Suprapubic skin (tissue), 4 donors: Measurements from ENCODE around the gene USP15. TPM values are rescaled to one million over a fixed set of nuclear protein-coding genes. Genes with fewer than 3 reads are reported as not detected.
"Not testable (repeated sequence)": the region's sequence is repeated elsewhere in the genome, so short reads cannot be mapped to it uniquely, and the experiment has no call there.

Experiments used
- DNase-seq, 2 donors: peaks; one replicate each; pipeline ENCODE4 v3.0.0-alpha.2; 2019; ENCODE audit warnings: low spot score in 2 of 2
- H3K27ac ChIP-seq: fragments of 200-600 bp; sonication (generic); one replicate; pipeline ENCODE4 v1.5.1; 2019
- H3K27me3 ChIP-seq: fragments of 200-600 bp; sonication (generic); one replicate; pipeline ENCODE4 v1.5.1; 2019
- H3K36me3 ChIP-seq: fragments of 200-600 bp; sonication (generic); one replicate; pipeline ENCODE4 v1.5.1; 2019
- H3K4me1 ChIP-seq: fragments of 200-600 bp; sonication (generic); one replicate; pipeline ENCODE4 v1.5.1; 2019
- H3K4me3 ChIP-seq: fragments of 200-600 bp; sonication (generic); one replicate; pipeline ENCODE4 v1.5.1; 2019; ENCODE audit warnings: mild to moderate bottlenecking
- H3K9me3 ChIP-seq: fragments of 200-600 bp; sonication (generic); one replicate; pipeline ENCODE4 v1.5.1; 2019
- CTCF ChIP-seq, 2 donors: fragments of 200-600 bp in 1 of 2; fragments of 450-650 bp in 1 of 2; sonication (generic) in 1 of 2; IDR thresholded peaks; one replicate each; pipeline ENCODE4 v1.5.1; 2016 to 2019; ENCODE audit warnings: antibody characterized with exemption in 2 of 2, mild to moderate bottlenecking in 1 of 2, moderate library complexity in 1 of 2
- EP300 ChIP-seq: sonication (generic); formaldehyde crosslinking; IDR thresholded peaks from one replicate; pipeline ENCODE4 v1.6.1; 2017; ENCODE audit warnings: antibody characterized with exemption
- POLR2A ChIP-seq, 2 donors: fragments of 450-650 bp; IDR thresholded peaks; one replicate each; pipeline ENCODE4 v1.6.1; 2017; ENCODE audit warnings: antibody characterized with exemption in 2 of 2, mild to moderate bottlenecking in 2 of 2, moderate library complexity in 2 of 2
- POLR2AphosphoS5 ChIP-seq, 3 donors: sonication (generic); formaldehyde crosslinking; IDR thresholded peaks; one replicate each; pipeline ENCODE4 v1.6.1; 2017; ENCODE audit warnings: antibody characterized with exemption in 3 of 3
- WGBS: methylation state at CpG from one replicate; pipeline ENCODE4 v1.1.5; 2018; 5-methylcytosine and 5-hydroxymethylcytosine counted together
- total RNA-seq, 4 donors: library from RNA; depleted of rRNA; stranded (reverse); fragments of >200 nt; gene quantifications; one replicate each; pipeline ENCODE4 v1.1.0, GENCODE V29; 2016

The USP15 gene
- total RNA-seq, 4 donors from 2014 or later = 59.1 to 141 (median 80.6) TPM

GRCh38 chr12:62343304-62344120, 83.3 kb downstream of the USP15 start:
- peaks cover 32% of the 10 kb centered on the region for H3K36me3 ChIP-seq
- H3K4me3 ChIP-seq, H3K9me3 ChIP-seq, H3K4me1 ChIP-seq, H3K27me3 ChIP-seq, H3K27ac ChIP-seq, DNase-seq: not testable (repeated sequence)
- 98% methylated on average over 4 of the region's 9 CpGs for WGBS

DNA sequence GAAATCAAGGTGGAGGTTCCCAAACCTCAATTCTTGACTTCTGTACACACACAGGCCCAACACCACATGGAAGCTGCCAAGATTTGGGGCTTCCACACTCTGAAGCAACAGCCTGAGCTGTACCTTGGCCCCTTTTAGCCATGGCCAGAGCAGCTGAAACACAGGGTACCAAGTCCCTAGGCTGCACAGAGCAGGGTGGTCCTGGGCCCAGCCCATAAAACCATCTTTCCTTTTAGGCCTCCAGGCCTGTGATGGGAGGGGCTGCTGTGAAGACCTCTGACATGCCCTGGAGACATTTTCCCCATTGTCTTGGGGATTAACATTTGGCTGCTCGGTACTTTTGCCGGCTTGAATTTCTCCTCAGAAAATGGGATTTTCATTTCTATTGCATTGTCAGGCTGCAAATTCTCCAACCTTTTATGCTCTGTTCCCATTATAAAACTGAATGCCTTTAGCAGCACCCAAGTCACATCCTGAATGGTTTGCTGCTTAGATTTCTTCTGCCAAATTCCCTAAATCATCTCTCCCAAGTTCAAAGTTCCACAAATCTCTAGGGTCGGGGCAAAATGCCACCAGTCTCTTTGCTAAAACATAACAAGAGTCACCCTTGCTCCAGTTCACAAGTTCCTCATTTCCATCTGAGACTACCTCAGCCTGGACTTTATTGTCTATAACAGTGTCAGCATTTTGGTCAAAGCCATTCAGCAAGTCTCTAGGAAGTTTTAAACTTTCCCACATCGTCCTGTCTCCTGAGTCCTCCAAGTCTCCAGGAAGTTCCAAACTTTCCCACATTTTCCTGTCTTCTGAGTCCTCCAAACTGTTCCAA, 84.7 kb downstream of the USP15 start:
- H3K4me3 ChIP-seq = not testable (repeated sequence)
- 90% methylated on average over 4 of the region's 4 CpGs for WGBS

GRCh38 chr12:62345667-62346066, 85.5 kb downstream of the USP15 start:
- no peak for DNase-seq
- no peak overlapping the region for H3K27ac ChIP-seq
- no peaks in the 10 kb centered on the region for H3K27me3 ChIP-seq
- H3K4me3 ChIP-seq = no peak overlapping the region
- H3K4me1 ChIP-seq = no peaks in the 10 kb centered on the region
- TF ChIP-seq EP300 = no peak
- TF ChIP-seq CTCF (IDR thresholded peaks at IDR 0.05) = no peak
- no peak for TF ChIP-seq POLR2A (IDR thresholded peaks at IDR 0.05)
- no peak for TF ChIP-seq POLR2AphosphoS5 (IDR thresholded peaks at IDR 0.05)
- no peaks in the 10 kb centered on the region for H3K9me3 ChIP-seq
- 96% methylated on average over 6 of the region's 6 CpGs for WGBS
- H3K36me3 ChIP-seq = peaks cover 32% of the 10 kb centered on the region

More for the DNA sequence above, 84.7 kb downstream of the USP15 start:
- H3K27ac ChIP-seq, H3K4me1 ChIP-seq, H3K9me3 ChIP-seq, DNase-seq, H3K27me3 ChIP-seq: not testable (repeated sequence)
- H3K36me3 ChIP-seq = peaks cover 32% of the 10 kb centered on the region

DNA sequence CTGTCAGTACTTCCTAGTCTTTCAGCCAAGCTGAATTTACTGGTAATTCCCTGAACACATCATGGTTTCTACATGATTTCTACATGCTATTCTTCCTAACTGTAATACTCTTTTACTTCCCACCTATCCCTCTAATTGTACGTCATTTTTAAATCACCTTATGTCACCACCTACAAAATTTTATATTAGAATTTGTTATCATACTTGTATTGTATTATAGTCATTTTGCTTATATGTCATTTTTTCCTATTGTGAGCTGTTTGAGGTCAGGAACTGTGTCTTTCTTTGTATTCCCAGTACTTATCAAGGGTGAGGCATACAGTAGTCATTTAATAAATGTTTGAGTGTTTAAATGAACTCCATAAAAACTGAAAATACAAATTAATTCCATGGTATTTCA, 86.6 kb downstream of the USP15 start:
- H3K4me3 ChIP-seq = no peak overlapping the region
- TF ChIP-seq POLR2A (IDR thresholded peaks at IDR 0.05) = no peak
- TF ChIP-seq POLR2AphosphoS5 (IDR thresholded peaks at IDR 0.05) = no peak
- no peak for TF ChIP-seq CTCF (IDR thresholded peaks at IDR 0.05)
- TF ChIP-seq EP300 = no peak
- peaks cover 32% of the 10 kb centered on the region for H3K36me3 ChIP-seq
- no peaks in the 10 kb centered on the region for H3K27me3 ChIP-seq
- 66% methylated on average over 1 of the region's 1 CpG for WGBS
- H3K9me3 ChIP-seq = no peaks in the 10 kb centered on the region
- H3K27ac ChIP-seq = no peak overlapping the region
- no peaks in the 10 kb centered on the region for H3K4me1 ChIP-seq
- DNase-seq = no peak

- WGBS = 83% methylated on average over 5 of the region's 5 CpGs
- H3K27me3 ChIP-seq = no peaks in the 10 kb centered on the region
- no peak for TF ChIP-seq POLR2A (IDR thresholded peaks at IDR 0.05)
- TF ChIP-seq CTCF (IDR thresholded peaks at IDR 0.05) = no peak
- TF ChIP-seq EP300 = no peak
- TF ChIP-seq POLR2AphosphoS5 (IDR thresholded peaks at IDR 0.05) = no peak
- no peak overlapping the region for H3K4me3 ChIP-seq
- H3K4me1 ChIP-seq = no peaks in the 10 kb centered on the region
- no peak overlapping the region for H3K27ac ChIP-seq
- H3K9me3 ChIP-seq = no peaks in the 10 kb centered on the region
- DNase-seq = no peak
- H3K36me3 ChIP-seq = peaks cover 24% of the 10 kb centered on the region
Observed at GRCh38 chr12:62347922-62348650, 87.9 kb downstream of the USP15 start.

DNA sequence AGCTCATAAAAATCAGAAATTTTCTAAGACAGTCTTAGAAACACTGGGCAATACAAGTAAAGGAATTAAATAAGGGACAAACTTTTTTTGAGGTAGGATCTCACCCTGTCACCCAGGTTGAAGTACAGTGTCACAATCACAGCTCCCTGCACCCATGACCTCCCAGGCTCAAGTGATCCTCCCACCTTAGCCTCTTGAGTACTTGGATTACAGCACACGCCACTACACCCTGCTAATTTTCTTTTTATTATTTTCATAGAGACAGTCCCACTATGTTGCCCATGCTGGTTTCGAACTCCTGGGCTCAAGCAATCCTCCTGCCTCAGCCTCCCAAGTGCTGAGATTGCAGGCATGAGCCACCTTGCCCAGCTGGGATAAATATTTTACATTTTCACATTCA, 90.3 kb downstream of the USP15 start:
- 99% methylated on average over 2 of the region's 2 CpGs for WGBS
- Histone ChIP-seq H3K36me3 (peaks cover 3% of the 10 kb centered on the region), H3K4me3 (no peak overlapping the region), H3K27ac (no peak overlapping the region), H3K4me1 (no peaks in the 10 kb centered on the region), H3K27me3 (no peaks in the 10 kb centered on the region), H3K9me3 (no peaks in the 10 kb centered on the region)
- TF ChIP-seq POLR2A (IDR thresholded peaks at IDR 0.05) (no peak), EP300 (no peak)
- DNase-seq = no peak
